Heart left ventricle (tissue), 13 donors: ENCODE results near the gene RNF2.

Experiments
- POLR2A ChIP-seq, 2 donors: fragments of 450-650 bp; IDR thresholded peaks; one replicate each; pipeline ENCODE4 v1.6.1; 2017; ENCODE audit warnings: antibody characterized with exemption in 2 of 2, mild to moderate bottlenecking in 2 of 2, moderate library complexity in 2 of 2
- TF ChIP-seq, protein P1 (sequence below), 12 donors: fragments of 200-600 bp; sonication (generic) in 4 of 12; IDR thresholded peaks; one replicate each; pipeline versions ENCODE4 v1.5.0 to v1.8.0; 2018 to 2022; ENCODE audit warnings: antibody characterized with exemption in 12 of 12, mild to moderate bottlenecking in 5 of 12
- donor health status: ischemic (EF 13 %, LVEDD 7.1; RV severe dilation, severe dysfunction).
- donor health status: DM: no; HTN: yes; CAD: no.
- donor health status: DM: no; HTN: no; CAD: no.
- donor health status: ischemic (EF 25% LVEDD 6.9; RV normal size, moderate dysfunction).
- donor health status: ischemic (EF 25% LVEDD 5.7; RV mildly dilated, moderate dysfunction).
- donor health status: ischemic (EF 35%, LVEDD 5.7; RV mildly dilated, moderate dysfunction).
- donor health status: nonischemic (EF 11% LVEDD 7.7; RV severe dilation, severe dysfunction).
- donor health status: DM: yes; HTN: yes; CAD: no.
- donor health status: PGD.
- donor health status: ischemic (EF 29% LVEDD 5.4; RV normal size, mild dysfunction).
- donor health status: nonischemic (EF 23%, LVEDD 6.1; RV moderate dilation, normal function).

DNA sequence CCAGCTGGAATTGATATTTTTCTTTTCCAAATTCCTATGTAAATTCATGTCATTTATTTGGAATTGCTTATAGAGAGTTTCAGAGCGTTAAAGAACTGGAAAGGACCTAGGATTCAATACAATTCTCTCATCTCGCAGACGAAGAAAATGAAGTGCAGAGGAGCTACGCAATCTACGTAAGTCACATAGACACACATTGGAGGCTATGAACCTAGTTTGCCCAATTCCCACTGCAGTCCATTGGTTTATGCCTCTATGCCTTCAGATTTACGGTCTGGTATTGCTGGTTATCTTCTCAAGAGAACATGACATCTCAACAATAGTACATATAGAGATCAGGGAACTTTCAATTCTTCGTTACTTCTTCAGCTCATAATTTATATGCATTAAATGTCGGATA is 971 bp upstream of the RNF2 start:
- TF ChIP-seq, protein P1, sequence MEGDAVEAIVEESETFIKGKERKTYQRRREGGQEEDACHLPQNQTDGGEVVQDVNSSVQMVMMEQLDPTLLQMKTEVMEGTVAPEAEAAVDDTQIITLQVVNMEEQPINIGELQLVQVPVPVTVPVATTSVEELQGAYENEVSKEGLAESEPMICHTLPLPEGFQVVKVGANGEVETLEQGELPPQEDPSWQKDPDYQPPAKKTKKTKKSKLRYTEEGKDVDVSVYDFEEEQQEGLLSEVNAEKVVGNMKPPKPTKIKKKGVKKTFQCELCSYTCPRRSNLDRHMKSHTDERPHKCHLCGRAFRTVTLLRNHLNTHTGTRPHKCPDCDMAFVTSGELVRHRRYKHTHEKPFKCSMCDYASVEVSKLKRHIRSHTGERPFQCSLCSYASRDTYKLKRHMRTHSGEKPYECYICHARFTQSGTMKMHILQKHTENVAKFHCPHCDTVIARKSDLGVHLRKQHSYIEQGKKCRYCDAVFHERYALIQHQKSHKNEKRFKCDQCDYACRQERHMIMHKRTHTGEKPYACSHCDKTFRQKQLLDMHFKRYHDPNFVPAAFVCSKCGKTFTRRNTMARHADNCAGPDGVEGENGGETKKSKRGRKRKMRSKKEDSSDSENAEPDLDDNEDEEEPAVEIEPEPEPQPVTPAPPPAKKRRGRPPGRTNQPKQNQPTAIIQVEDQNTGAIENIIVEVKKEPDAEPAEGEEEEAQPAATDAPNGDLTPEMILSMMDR (IDR thresholded peaks at IDR 0.05): no peak
- TF ChIP-seq POLR2A (IDR thresholded peaks at IDR 0.05): no peak
